ENCODE measurements around the gene YWHAB. TPM values are rescaled to one million over a fixed set of nuclear protein-coding genes. Genes with fewer than 3 reads are reported as not detected.

The YWHAB gene
- total RNA-seq, 1 experiment from 2014 or later, result 267 TPM

GRCh38 chr20:44839481-44839880 lies 46.0 kb upstream of the YWHAB start:
- ATAC-seq, result no peak
- peaks cover 7% of the 10 kb centered on the region; the same call in 1 of the 2 replicates for H3K27me3 ChIP-seq (ENCODE audit: control insufficient read depth, insufficient read depth, low read length)
- H3K36me3 ChIP-seq (ENCODE audit: control insufficient read depth, insufficient read depth, low read length), result no peaks in the 10 kb centered on the region
- intact Hi-C loops (cut with micrococcal nuclease; ENCODE audit: unreplicated experiment), result no loop called here
- TF ChIP-seq REST (IDR thresholded peaks at IDR 0.05; ENCODE audit: insufficient read depth in 1 of 2, low read depth in 2 of 2, low read length in 1 of 2), result no peak
- TF ChIP-seq TCF7L2 (IDR thresholded peaks at IDR 0.05; ENCODE audit: low read depth, low read length), result no peak
- no peak for TF ChIP-seq POLR2AphosphoS5 (IDR thresholded peaks at IDR 0.05; ENCODE audit: low read depth, low read length)
- TF ChIP-seq SIN3A (IDR thresholded peaks at IDR 0.05; ENCODE audit: borderline replicate concordance, insufficient read depth, low read depth, low read length), result no peak
- TF ChIP-seq CTCF (IDR thresholded peaks at IDR 0.05), result no peak
- H3K4me3 ChIP-seq (ENCODE audit: low read depth in 2 of 2, low read length in 2 of 2), result no peak overlapping the region
- BruUV-seq (replicated peaks), result no TSS peak
- no peaks in the 10 kb centered on the region for H3K4me1 ChIP-seq (ENCODE audit: control insufficient read depth, insufficient read depth, low read length)
- DNase-seq (ENCODE audit: low read depth, low spot score), result no peak
- no peak overlapping the region for H3K27ac ChIP-seq (ENCODE audit: low read length)
- ChIA-PET CTCF (no interaction called here), POLR2A (no interaction called here)
- H3K9me3 ChIP-seq (ENCODE audit: control insufficient read depth, insufficient read depth, low read depth, low read length), result no peaks in the 10 kb centered on the region
- in situ Hi-C loops (cut with HindIII; ENCODE audit: low pct_unique_long_range_greater_than_20kb, low sequenced_read_pairs), result no loop called here

- H3K36me3 ChIP-seq (ENCODE audit: control insufficient read depth, insufficient read depth, low read length), result no peaks in the 10 kb centered on the region
- H3K4me1 ChIP-seq (ENCODE audit: control insufficient read depth, insufficient read depth, low read length), result no peaks in the 10 kb centered on the region
- H3K27me3 ChIP-seq (ENCODE audit: control insufficient read depth, insufficient read depth, low read length), result peaks cover 7% of the 10 kb centered on the region; the same call in 1 of the 2 replicates
- H3K9me3 ChIP-seq (ENCODE audit: control insufficient read depth, insufficient read depth, low read depth, low read length), result no peaks in the 10 kb centered on the region
- ChIA-PET CTCF (no interaction called here), POLR2A (no interaction called here)
- in situ Hi-C loops (cut with HindIII; ENCODE audit: low pct_unique_long_range_greater_than_20kb, low sequenced_read_pairs), result no loop called here
- no peak overlapping the region for H3K4me3 ChIP-seq (ENCODE audit: low read depth in 2 of 2, low read length in 2 of 2)
- DNase-seq (ENCODE audit: low read depth, low spot score) (no peak), ATAC-seq (no peak)
- TF ChIP-seq CTCF (IDR thresholded peaks at IDR 0.05), result no peak
- TF ChIP-seq TCF7L2 (IDR thresholded peaks at IDR 0.05; ENCODE audit: low read depth, low read length), result no peak
- TF ChIP-seq REST (IDR thresholded peaks at IDR 0.05; ENCODE audit: insufficient read depth in 1 of 2, low read depth in 2 of 2, low read length in 1 of 2), result no peak
- no peak for TF ChIP-seq SIN3A (IDR thresholded peaks at IDR 0.05; ENCODE audit: borderline replicate concordance, insufficient read depth, low read depth, low read length)
- no peak for TF ChIP-seq POLR2AphosphoS5 (IDR thresholded peaks at IDR 0.05; ENCODE audit: low read depth, low read length)
- no TSS peak for BruUV-seq (replicated peaks)
- intact Hi-C loops (cut with micrococcal nuclease; ENCODE audit: unreplicated experiment), result no loop called here
- H3K27ac ChIP-seq (ENCODE audit: low read length), result no peak overlapping the region
These were observed 44.7 kb upstream of the YWHAB start for GRCh38 chr20:44840826-44841225.
